22Rv1 (cell line): ENCODE measurements around the gene NUP54.

Experiments
- ZFX ChIP-seq: fragments of 450-650 bp; IDR thresholded peaks from 2 replicates; pipeline ENCODE4 v1.6.1; 2017; ENCODE audit warnings: antibody characterized with exemption, borderline replicate concordance
- TF ChIP-seq, protein P1 (sequence below): fragments of 450-650 bp; IDR thresholded peaks from 2 replicates; pipeline ENCODE4 v1.5.1; 2017; ENCODE audit warnings: mild to moderate bottlenecking

DNA sequence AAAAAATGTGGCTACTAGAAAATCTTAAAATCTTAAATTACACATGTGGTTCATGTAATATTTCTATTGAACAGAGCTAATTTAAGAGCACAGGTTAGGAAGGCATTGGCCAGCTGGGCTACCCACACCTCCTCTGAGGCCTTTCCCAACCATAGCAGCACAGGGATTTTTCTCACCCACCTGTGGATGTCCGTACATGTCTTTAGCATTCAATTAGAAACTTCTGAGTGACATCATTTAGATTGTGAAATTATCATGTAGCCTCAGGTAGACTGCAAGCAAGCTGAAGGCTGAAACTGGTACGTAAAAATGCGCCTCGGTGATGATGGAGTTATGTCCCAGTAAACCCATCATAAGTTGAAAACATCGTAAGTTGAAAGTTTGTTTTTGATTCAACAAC lies 34.3 kb upstream of the NUP54 start:
- TF ChIP-seq, protein P1, sequence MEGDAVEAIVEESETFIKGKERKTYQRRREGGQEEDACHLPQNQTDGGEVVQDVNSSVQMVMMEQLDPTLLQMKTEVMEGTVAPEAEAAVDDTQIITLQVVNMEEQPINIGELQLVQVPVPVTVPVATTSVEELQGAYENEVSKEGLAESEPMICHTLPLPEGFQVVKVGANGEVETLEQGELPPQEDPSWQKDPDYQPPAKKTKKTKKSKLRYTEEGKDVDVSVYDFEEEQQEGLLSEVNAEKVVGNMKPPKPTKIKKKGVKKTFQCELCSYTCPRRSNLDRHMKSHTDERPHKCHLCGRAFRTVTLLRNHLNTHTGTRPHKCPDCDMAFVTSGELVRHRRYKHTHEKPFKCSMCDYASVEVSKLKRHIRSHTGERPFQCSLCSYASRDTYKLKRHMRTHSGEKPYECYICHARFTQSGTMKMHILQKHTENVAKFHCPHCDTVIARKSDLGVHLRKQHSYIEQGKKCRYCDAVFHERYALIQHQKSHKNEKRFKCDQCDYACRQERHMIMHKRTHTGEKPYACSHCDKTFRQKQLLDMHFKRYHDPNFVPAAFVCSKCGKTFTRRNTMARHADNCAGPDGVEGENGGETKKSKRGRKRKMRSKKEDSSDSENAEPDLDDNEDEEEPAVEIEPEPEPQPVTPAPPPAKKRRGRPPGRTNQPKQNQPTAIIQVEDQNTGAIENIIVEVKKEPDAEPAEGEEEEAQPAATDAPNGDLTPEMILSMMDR: no peak
- no peak for TF ChIP-seq ZFX
